Activated CD8-positive, alpha-beta memory T cell treated with anti-CD3 and anti-CD28 coated beads, Interleukin-2, amount 10 ng/mL, durations not matched to agents 7 days and 5 days (primary cell): ENCODE measurements around the gene LPAR2. TPM values are rescaled to one million over a fixed set of nuclear protein-coding genes. Genes with fewer than 3 reads are reported as not detected.
A peak's percentile ranks its signal among the peaks of the same experiment; 100 is the strongest.

ENCODE experiments used
- ATAC-seq: fragments of 150-1000 bp; cut with Tn5 transposase; one replicate; pipeline ENCODE4 v1.10.0; 2021; ENCODE audit warnings: moderate library complexity
- CTCF ChIA-PET: fragments of 350-600 bp; sonication (Branson Sonifier 250); formaldehyde crosslinking; loops from one replicate; lab custom pipeline; 2021; ENCODE audit warnings: antibody characterized with exemption; lab: Charles Lee
- DNase-seq: peaks from one replicate; pipeline ENCODE4 v3.0.0-alpha.2; 2020
- H3K27ac Mint-ChIP-seq: one replicate; pipeline ENCODE4 v1.8.0; 2021; ENCODE audit warnings: mild to moderate bottlenecking, mixed read lengths
- H3K27me3 Mint-ChIP-seq: one replicate; pipeline ENCODE4 v1.8.0; 2021; ENCODE audit warnings: mixed read lengths
- H3K36me3 Mint-ChIP-seq: one replicate; pipeline ENCODE4 v1.8.0; 2021; ENCODE audit warnings: mild to moderate bottlenecking, mixed read lengths
- H3K4me1 Mint-ChIP-seq: one replicate; pipeline ENCODE4 v1.8.0; 2021; ENCODE audit warnings: mixed read lengths
- H3K4me3 Mint-ChIP-seq: one replicate; pipeline ENCODE4 v1.8.0; 2021; ENCODE audit warnings: mild to moderate bottlenecking, moderate library complexity, mixed read lengths
- H3K9me3 Mint-ChIP-seq: one replicate; pipeline ENCODE4 v1.8.0; 2022; ENCODE audit warnings: low read depth, mixed read lengths
- total RNA-seq, 2 experiments: library from RNA; stranded (reverse); gene quantifications; one replicate each; pipeline ENCODE4 v1.2.3, GENCODE V29; 2021

The LPAR2 gene
- total RNA-seq, 2 experiments from 2014 or later = 39.4 to 46.1 TPM

DNA sequence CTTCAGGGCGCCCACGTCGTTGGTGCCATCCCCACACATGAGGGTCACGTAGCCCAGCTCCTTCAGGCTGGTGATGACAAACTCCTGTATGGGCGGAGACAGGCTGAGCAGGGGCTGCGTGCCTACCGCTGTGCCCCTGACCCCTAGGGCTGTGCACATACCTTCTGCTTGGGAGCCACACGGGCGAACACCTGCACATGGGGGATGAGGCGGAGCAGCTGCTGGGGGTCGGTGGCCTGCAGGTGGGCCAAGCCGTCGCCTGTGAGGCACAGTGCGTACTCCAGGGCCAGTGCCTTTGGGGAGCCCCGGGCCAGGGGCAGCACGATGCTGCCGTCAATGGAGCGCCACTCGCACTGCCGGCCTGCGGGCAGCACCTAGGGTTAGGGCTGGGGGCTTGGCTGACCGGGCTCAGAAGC is 21.6 kb upstream of the LPAR2 start:
- CTCF ChIA-PET = interaction anchor here (0.9 to 4.6 kb wide), 2 partner anchors 12 to 117 kb away, joined by 3 to 29 read pairs; no protein-coding TSS in a partner anchor
- no peak overlapping the region for H3K4me3 Mint-ChIP-seq
- peaks cover 51% of the 10 kb centered on the region for H3K36me3 Mint-ChIP-seq
- no peak for DNase-seq
- no peaks in the 10 kb centered on the region for H3K9me3 Mint-ChIP-seq
- no peak for ATAC-seq
- no peaks in the 10 kb centered on the region for H3K27me3 Mint-ChIP-seq
- no peaks in the 10 kb centered on the region for H3K4me1 Mint-ChIP-seq
- H3K27ac Mint-ChIP-seq = no peak overlapping the region

DNA sequence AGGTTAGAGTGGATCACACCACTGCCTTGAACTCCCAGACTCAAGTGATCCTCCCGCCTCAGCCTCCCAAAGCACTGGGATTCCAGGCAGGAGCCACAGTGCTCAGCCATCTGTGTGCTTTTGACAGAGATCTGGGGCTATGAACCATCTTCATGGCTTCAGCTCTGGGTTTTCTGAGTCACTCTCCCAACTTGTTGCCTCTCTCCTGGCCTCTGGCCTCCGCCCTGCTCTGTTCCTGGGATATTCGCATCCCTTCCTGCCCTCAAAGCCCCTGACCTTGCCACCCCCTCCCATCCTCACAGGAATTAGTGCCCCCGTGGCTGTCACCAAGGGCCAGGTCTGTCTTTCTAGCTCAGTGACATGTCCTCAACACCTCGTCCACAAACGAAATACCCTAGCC is 21.1 kb upstream of the LPAR2 start:
- H3K4me1 Mint-ChIP-seq = peaks cover 2% of the 10 kb centered on the region
- no peak overlapping the region for H3K4me3 Mint-ChIP-seq
- CTCF ChIA-PET = interaction anchor here (0.9 to 4.6 kb wide), 2 partner anchors 13 to 117 kb away, joined by 3 to 29 read pairs; no protein-coding TSS in a partner anchor
- H3K36me3 Mint-ChIP-seq = peaks cover 50% of the 10 kb centered on the region
- H3K9me3 Mint-ChIP-seq = no peaks in the 10 kb centered on the region
- no peak for DNase-seq
- no peaks in the 10 kb centered on the region for H3K27me3 Mint-ChIP-seq
- H3K27ac Mint-ChIP-seq = no peak overlapping the region
- ATAC-seq = no peak

DNA sequence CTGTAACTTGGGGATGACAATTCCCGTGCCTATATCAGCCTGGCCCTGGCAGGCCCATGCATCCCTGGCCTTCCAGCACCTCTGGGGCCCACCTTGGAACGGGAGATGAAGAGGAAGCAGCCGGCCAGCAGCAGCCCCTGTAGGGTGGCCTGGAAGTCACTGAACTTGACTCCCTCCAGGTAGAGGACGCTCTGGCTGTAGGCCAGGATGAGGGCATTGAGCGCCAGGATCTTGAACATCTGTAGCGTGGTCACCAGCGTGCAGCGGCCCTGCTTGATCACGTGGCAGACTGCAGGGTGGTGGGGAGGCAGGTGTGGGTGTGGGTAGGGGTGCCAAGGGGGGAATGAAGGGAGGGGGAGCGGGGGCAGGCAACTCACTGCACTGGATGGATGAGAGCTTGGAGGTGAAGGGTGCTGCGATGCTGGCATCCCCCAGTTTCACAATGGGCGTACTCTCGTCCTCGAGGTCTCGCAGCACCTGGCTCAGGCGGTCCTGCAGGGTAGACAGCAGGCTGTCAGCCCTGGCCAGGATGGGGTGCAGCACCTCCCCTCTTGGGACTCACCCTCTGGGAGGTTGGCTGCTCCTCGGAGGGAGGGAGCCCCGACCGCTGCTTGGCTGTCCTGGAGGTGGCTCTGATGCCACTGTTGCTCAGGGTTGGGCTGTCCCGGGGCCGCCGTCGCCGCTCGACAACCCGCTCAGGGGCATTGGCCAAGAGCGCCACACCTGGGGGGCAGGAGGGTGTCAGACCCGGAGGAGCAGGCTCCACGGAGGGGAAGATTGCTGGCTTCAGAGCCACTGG is 19.2 kb upstream of the LPAR2 start:
- DNase-seq (no peak), ATAC-seq (no peak)
- no peak overlapping the region for H3K27ac Mint-ChIP-seq
- H3K4me1 Mint-ChIP-seq = peaks cover 8% of the 10 kb centered on the region
- H3K36me3 Mint-ChIP-seq = peaks cover 44% of the 10 kb centered on the region
- CTCF ChIA-PET = interaction anchor here (4.6 kb wide), 1 partner anchor 115 kb away, joined by 29 read pairs; no protein-coding TSS in a partner anchor
- no peak overlapping the region for H3K4me3 Mint-ChIP-seq
- no peaks in the 10 kb centered on the region for H3K27me3 Mint-ChIP-seq
- no peaks in the 10 kb centered on the region for H3K9me3 Mint-ChIP-seq

DNA sequence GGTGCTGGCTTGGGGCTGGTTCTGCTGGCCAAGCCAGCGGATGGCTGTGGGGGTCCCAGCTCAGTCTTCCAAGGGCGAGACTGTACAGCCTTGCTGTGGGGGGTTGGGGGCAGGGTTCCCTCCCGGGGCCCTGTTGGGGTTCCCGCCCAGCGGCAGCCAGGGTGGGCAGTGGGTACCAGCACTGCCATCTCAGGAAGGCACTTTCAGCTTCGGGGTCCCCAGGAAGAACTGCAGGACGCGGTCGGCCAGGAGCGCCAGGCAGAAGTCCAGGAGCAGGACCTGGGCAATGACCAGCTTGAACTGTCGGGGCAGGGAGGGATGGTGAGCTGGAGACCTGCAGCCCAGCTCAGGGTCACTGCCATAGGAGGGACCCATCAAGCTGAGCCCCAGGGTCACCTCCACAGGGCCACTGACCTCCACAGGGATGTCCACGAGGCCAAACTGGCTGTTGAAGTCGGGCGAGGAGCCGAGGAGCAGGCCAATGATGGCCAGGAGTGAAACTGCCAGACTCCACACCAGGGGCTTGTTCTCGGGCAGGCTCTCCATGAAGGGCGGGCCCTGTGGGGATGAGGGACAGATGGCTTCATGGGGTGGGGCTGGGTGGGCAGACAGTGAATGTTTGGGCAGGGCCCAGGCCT is 17.3 kb upstream of the LPAR2 start:
- ATAC-seq (no peak), DNase-seq (no peak)
- Mint-ChIP-seq H3K27ac (peak overlapping the region; percentile 34), H3K4me3 (no peak overlapping the region), H3K27me3 (no peaks in the 10 kb centered on the region), H3K36me3 (peaks cover 36% of the 10 kb centered on the region), H3K9me3 (no peaks in the 10 kb centered on the region), H3K4me1 (peaks cover 15% of the 10 kb centered on the region)
- CTCF ChIA-PET = interaction anchor here (0.6 to 1.2 kb wide), 2 partner anchors 112 to 114 kb away, joined by 3 to 4 read pairs; no protein-coding TSS in a partner anchor

DNA sequence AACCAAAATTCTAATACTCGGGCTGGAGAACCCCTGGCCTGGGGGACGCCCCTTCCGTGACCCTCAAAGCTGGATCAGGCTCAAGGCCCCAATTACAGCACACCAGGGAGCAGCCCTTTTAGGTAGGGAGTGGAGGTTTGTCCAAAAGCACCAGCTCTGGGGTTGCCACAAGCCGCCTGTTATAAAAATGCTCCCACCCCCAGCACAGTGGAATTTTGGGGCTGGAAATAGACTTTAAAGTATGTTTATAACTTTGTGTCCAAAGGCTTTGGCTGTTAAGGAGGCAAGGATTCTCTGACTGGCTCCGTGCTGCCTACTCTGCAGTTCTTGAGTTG is 16.0 kb upstream of the LPAR2 start:
- H3K36me3 Mint-ChIP-seq = peaks cover 35% of the 10 kb centered on the region
- no peaks in the 10 kb centered on the region for H3K27me3 Mint-ChIP-seq
- H3K27ac Mint-ChIP-seq = peak overlapping the region; percentile 99
- DNase-seq (no peak), ATAC-seq (no peak)
- no peaks in the 10 kb centered on the region for H3K9me3 Mint-ChIP-seq
- CTCF ChIA-PET = interaction anchor here (0.7 to 1.7 kb wide), 18 partner anchors 8 to 176 kb away, joined by 3 to 32 read pairs (median 4); partner anchors contain the start of genes NDUFA13, TSSK6 and YJEFN3
- peaks cover 17% of the 10 kb centered on the region for H3K4me1 Mint-ChIP-seq
- H3K4me3 Mint-ChIP-seq = peak overlapping the region; percentile 95

DNA sequence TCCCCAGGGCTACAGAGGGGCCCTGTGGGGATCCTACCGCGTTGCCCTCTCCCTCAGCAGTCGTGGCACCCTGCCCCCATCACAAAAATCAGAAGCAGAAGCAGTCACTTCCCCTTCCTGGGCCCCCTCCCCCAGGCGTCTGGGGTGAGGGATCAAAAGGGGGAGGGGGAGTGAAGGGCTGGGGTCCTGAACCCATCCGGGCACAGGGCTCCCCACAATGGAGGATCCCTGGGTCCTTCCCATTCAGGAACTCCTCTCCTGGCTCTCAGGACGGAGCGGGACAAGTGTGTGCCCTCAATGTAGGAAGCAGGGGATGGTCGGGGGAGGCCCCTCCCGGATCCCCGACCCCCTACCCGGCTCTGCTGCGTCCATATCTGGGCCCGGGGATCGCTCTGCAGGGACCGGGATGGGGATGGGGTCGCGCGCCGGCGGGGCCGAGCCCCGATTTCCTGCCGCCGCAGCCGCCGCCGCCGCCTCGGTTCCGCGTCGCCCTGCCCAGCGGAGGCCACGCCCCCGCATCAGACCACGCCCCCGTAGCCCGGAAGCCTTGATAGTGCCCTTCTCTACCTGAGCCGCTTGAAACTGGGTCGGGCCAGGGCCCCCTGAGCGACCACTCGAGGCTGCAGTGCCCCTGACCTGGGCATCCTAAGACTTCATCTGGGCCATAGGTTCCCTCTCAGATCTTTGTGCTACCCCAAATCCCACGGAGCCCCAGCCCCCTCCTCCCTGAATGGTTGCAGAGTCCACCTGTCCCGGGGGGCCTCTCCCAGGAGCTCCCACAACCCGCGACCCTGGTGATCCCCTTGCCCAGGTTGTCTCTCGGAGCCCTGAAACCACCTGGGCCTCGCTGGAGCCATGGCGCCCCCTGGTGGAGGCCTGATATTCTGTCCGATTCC is 15.4 kb upstream of the LPAR2 start, which contains the start of gene GMIP:
Gene GMIP, minus strand, starts transcription at position 500 of the 896 bp plus-strand sequence. Its CDS starts 128 bp downstream, at position 372.
- H3K36me3 Mint-ChIP-seq = peaks cover 36% of the 10 kb centered on the region

DNA sequence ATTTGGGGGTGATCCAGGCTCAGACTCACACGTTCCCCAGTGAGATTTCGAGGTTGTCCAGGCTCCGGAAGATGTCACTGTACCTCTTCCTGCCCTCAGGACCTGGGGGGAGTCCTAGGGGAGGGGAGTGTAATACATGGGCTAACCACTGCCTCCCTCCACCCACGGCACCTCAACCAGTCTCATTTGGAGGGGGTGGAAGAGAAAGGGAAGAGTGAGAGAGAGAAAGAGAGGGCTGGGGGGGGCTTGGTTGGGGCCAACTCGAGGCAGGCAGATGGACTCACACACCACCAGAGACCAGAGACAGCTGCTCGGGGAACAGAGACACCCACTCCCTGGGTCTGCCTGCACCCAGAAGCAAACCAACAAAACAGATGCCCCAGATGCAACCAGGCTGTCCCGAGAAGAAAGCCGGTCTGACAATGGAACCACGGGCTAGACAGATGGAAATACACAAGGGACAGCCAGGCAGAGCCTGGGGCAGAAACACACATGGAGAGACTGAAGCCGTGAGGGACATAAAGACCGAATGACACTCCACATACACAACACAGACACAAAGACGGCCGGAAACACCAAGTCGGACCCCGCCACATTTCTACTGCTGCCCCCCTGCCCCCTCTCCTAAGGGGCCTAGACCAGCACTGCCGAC is 14.6 kb upstream of the LPAR2 start:
- peaks cover 36% of the 10 kb centered on the region for H3K36me3 Mint-ChIP-seq
- H3K9me3 Mint-ChIP-seq = no peaks in the 10 kb centered on the region
- peak overlapping the region; percentile 95 for H3K4me3 Mint-ChIP-seq
- no peaks in the 10 kb centered on the region for H3K27me3 Mint-ChIP-seq
- peaks cover 17% of the 10 kb centered on the region for H3K4me1 Mint-ChIP-seq
- peak overlapping the region; percentile 99 for H3K27ac Mint-ChIP-seq
- CTCF ChIA-PET = interaction anchor here (1.0 kb wide), 1 partner anchor 110 kb away, joined by 6 read pairs; no protein-coding TSS in a partner anchor
- peak; percentile 76 for DNase-seq
- peak; percentile 29 for ATAC-seq

More for the DNA sequence above, 15.4 kb upstream of the LPAR2 start, which contains the start of gene GMIP:
- no peaks in the 10 kb centered on the region for H3K9me3 Mint-ChIP-seq
- H3K27ac Mint-ChIP-seq = peak within 1 kb of the TSS; percentile 99
- peak; percentile 91 for DNase-seq
- peak within 1 kb of the TSS; percentile 95 for H3K4me3 Mint-ChIP-seq
- peak; percentile 93 for ATAC-seq
- peaks cover 17% of the 10 kb centered on the region for H3K4me1 Mint-ChIP-seq
- H3K27me3 Mint-ChIP-seq = no peaks in the 10 kb centered on the region
- CTCF ChIA-PET = interaction anchor here (0.7 to 1.7 kb wide), 19 partner anchors 8 to 177 kb away, joined by 3 to 32 read pairs (median 4); partner anchors contain the start of genes NDUFA13, TSSK6 and YJEFN3

DNA sequence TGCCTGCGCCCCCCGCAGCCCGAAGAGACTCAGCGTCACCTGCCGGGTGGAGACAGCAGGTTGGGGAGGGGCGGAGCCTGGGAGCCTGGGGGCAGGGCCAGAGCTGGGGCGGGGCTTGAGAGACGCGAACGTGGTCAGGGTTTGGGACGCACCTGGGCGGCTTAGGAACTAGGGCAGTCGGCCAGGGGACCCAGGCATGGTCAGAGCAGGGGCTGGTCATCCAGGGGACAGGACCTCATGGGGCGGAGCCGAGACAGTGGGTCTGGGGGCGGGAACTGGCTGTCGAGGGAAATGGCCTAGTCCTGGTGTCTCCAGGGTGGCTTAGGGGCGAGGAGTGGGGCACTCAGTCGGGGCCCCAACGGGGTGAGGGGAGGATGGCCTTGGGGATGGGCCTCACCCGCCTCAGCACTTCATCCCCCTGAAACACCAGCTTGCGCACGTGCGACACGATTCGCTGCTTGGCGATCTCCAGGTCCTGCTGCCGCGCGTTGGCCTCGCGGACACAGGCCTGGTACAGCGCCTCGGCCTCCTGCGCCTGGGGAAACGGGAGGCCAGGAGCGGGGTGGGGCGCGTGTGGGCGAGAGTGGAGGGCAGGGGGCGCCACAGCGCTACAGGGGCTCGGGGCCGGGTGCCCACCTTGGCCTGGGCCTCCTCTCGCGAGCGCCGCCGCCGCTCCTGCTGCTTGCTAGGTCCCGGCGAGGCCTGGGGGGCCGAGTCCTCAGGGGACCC is 9.7 kb upstream of the LPAR2 start:
- Mint-ChIP-seq H3K36me3 (peaks cover 50% of the 10 kb centered on the region), H3K4me3 (no peak overlapping the region), H3K27ac (no peak overlapping the region), H3K27me3 (no peaks in the 10 kb centered on the region), H3K9me3 (no peaks in the 10 kb centered on the region), H3K4me1 (peaks cover 29% of the 10 kb centered on the region)
- DNase-seq (no peak), ATAC-seq (peak; percentile 32)
- CTCF ChIA-PET = no interaction called here

DNA sequence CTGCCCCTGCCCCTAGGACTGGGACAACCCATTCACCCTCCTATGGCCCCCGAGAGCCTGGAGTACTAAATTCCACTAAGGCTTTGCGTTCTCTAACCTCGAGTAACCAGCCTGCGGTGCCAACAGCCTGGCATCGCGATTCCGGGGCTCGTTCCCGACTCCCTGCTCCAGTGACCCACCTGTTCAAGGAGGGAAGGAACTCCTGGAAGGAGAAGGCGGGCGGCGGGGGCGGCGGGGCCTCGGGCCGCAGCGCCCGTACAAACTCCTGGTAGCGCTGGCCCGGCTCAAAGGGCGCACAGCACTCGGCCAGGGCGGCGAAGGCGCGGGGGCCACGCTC is 9.1 kb upstream of the LPAR2 start:
- H3K4me3 Mint-ChIP-seq = no peak overlapping the region
- H3K36me3 Mint-ChIP-seq = peaks cover 50% of the 10 kb centered on the region
- peaks cover 25% of the 10 kb centered on the region for H3K4me1 Mint-ChIP-seq
- no peaks in the 10 kb centered on the region for H3K27me3 Mint-ChIP-seq
- ATAC-seq = no peak
- H3K9me3 Mint-ChIP-seq = no peaks in the 10 kb centered on the region
- no peak overlapping the region for H3K27ac Mint-ChIP-seq
- DNase-seq = no peak
- CTCF ChIA-PET = interaction anchor here (0.7 kb wide), 1 partner anchor 24 kb away, joined by 3 read pairs; no protein-coding TSS in a partner anchor

DNA sequence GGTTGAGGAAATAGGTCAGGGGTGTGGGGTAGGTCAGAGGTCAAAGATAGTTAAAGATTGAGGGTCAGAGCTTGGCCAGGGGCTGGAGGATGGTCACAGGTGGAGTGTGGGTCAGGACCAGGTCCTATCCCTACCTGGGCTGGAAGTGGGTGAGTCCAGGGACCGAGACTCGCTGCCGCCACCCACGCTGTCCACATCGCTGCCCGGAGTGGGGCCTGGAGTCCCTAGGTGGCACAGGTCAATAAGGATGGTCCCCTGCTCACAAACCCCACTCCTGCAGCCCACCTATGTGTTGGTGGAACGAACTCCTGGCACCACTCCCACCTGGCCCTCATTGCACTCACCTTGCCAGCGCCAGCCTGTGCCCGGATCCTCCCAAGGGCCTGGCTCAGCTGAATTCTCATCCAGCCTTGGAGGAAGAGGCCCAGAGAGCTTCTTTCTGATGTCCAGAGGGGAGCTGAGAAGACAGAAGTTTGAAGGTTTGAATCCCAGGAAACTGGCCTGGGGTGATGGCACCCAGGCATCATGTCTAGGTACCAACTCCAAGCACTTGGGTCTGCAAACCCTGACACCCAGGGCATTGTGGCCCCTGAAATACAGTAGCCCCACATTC is 8.7 kb upstream of the LPAR2 start:
- ATAC-seq (no peak), DNase-seq (no peak)
- Mint-ChIP-seq H3K27ac (no peak overlapping the region), H3K36me3 (peaks cover 51% of the 10 kb centered on the region), H3K4me3 (no peak overlapping the region), H3K4me1 (peaks cover 21% of the 10 kb centered on the region), H3K9me3 (no peaks in the 10 kb centered on the region), H3K27me3 (no peaks in the 10 kb centered on the region)
- CTCF ChIA-PET = interaction anchor here (0.7 to 1.2 kb wide), 2 partner anchors 7 to 23 kb away, joined by 3 read pairs; partner anchors contain the start of gene GMIP

DNA sequence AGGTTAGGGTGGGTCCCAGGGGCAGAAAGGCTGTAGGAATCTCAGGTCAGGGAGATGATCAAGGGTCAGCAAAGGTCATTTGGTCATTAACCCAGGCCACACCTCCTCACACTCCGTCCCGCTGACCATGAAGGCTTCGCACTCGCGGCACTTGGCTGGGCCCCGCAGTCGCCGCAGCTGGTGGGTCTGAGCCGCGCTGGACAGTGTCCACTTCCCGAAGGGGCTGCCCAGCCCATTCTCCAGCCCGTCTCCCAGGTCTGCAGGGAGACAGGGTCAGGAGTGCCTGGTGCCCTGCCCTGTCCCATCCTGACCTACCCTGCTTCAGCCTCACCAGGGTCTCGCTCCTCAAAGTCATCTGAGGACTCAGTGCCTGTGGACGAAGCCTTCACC is 7.3 kb upstream of the LPAR2 start:
- Mint-ChIP-seq H3K9me3 (no peaks in the 10 kb centered on the region), H3K36me3 (peaks cover 54% of the 10 kb centered on the region), H3K4me3 (no peak overlapping the region), H3K27me3 (no peaks in the 10 kb centered on the region), H3K27ac (peak overlapping the region; percentile 40), H3K4me1 (peaks cover 18% of the 10 kb centered on the region)
- CTCF ChIA-PET = interaction anchor here (1.2 kb wide), 1 partner anchor 9 kb away, joined by 3 read pairs; the partner anchor contains the start of gene GMIP
- DNase-seq (no peak), ATAC-seq (no peak)
